ENCODE data around the gene HNRNPH1.

GRCh38 chr5:179624841-179625271 lies 1.4 kb upstream of the HNRNPH1 start:
- TF ChIP-seq CTCF (conservative IDR thresholded peaks at IDR 0.05) (no peak), EZH2 (IDR thresholded peaks at IDR 0.05; ENCODE audit: low read depth) (no peak)
